Endothelial cell of coronary artery (primary cell): Measurements from ENCODE around the gene SEMA4F. TPM values are rescaled to one million over a fixed set of nuclear protein-coding genes. Genes with fewer than 3 reads are reported as not detected.

Experiments used
- total RNA-seq: library from RNA; depleted of rRNA; stranded (reverse); fragments of >200 nt; gene quantifications from 2 replicates; pipeline ENCODE4 v1.2.3, GENCODE V29; 2014

Gene SEMA4F
- 4.0 and 5.9 TPM in 2 replicates for total RNA-seq

GRCh38 chr2:74653985-74654882 is at the start of gene SEMA4F:
Gene SEMA4F (plus strand): TSS chr2:74654247. CDS start chr2:74654377, 130 bp downstream.

GRCh38 chr2:74648009-74648443 is 6.0 kb upstream of the SEMA4F start, which contains the start of gene M1AP:
Gene M1AP (minus strand): TSS chr2:74648330. CDS start chr2:74640275, 8,055 bp downstream.

Other genes with a start within 250 kb of the SEMA4F start
- 0.09 and 0.19 TPM in 2 replicates for gene C2orf81, start 232.6 kb upstream of the SEMA4F start, total RNA-seq
- gene WDR54, start 232.5 kb upstream of the SEMA4F start, total RNA-seq: 43.6 and 46.7 TPM in 2 replicates
- 6.7 and 9.0 TPM in 2 replicates for gene RTKN, start 212.3 kb upstream of the SEMA4F start, total RNA-seq
- 8.5 and 15.2 TPM in 2 replicates for gene INO80B, start 199.2 kb upstream of the SEMA4F start, total RNA-seq
- gene WBP1, start 195.8 kb upstream of the SEMA4F start, total RNA-seq: 30.9 and 36.8 TPM in 2 replicates
- 46.2 and 60.4 TPM in 2 replicates for gene MOGS, start 188.9 kb upstream of the SEMA4F start, total RNA-seq
- 49.9 and 50.5 TPM in 2 replicates for gene MRPL53, start 181.6 kb upstream of the SEMA4F start, total RNA-seq
- 13.0 and 24.2 TPM in 2 replicates for gene CCDC142, start 171.2 kb upstream of the SEMA4F start, total RNA-seq
- 6.8 and 9.5 TPM in 2 replicates for gene TTC31, start 171.2 kb upstream of the SEMA4F start, total RNA-seq
- gene LBX2, start 154.6 kb upstream of the SEMA4F start, total RNA-seq: 1.4 and 2.1 TPM in 2 replicates
- 13.7 and 16.8 TPM in 2 replicates for gene PCGF1, start 146.6 kb upstream of the SEMA4F start, total RNA-seq
- not detected in 2 replicates for gene TLX2, start 139.8 kb upstream of the SEMA4F start, total RNA-seq
- gene DQX1, start 128.0 kb upstream of the SEMA4F start, total RNA-seq: 0.09 TPM in 1 of 2 replicates, not detected in the other
- gene AUP1, start 124.5 kb upstream of the SEMA4F start, total RNA-seq: 91.2 and 104 TPM in 2 replicates
- 43.3 and 47.2 TPM in 2 replicates for gene HTRA2, start 124.3 kb upstream of the SEMA4F start, total RNA-seq
- gene LOXL3, start 100.3 kb upstream of the SEMA4F start, total RNA-seq: 0.99 and 31.5 TPM in 2 replicates
- 14.6 and 24.3 TPM in 2 replicates for gene DOK1, start 99.5 kb upstream of the SEMA4F start, total RNA-seq
- gene M1AP, start 5.9 kb upstream of the SEMA4F start, total RNA-seq: not detected in 2 replicates
- 14.9 and 38.7 TPM in 2 replicates for gene HK2, start 179.9 kb downstream of the SEMA4F start, total RNA-seq